Hepatic stellate cell (primary cell): ENCODE data around the gene ROBO2.

Source experiments
- DNase-seq: peaks from one replicate; pipeline ENCODE4 v3.0.0; 2011; ENCODE audit warnings: low spot score

The ROBO2 gene

GRCh38 chr3:77052733-77053670 is 13.1 kb downstream of the ROBO2 start:
- no peak for DNase-seq

DNA sequence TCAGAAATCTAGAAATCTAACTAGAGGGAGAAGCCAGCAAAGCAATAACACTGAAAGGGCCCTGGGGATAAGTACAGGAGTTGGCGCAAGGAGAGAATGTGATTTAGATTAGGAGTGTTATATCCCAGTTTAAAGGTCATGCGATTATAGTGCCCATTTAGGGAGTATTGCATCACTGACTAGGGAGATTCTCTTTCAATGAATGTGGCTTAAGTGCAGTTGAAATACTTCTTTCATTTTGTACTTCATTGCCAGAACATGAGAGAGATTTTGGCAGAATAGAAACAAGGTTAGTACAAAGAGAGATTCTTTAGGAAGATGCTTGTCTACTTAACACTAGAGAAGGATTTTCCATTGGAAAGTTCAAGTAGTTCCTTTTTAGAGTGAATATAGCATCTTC is 13.9 kb downstream of the ROBO2 start:
- DNase-seq, result no peak

- no peak for DNase-seq
Observed at GRCh38 chr3:77055841-77056341, 16.0 kb downstream of the ROBO2 start.

DNA sequence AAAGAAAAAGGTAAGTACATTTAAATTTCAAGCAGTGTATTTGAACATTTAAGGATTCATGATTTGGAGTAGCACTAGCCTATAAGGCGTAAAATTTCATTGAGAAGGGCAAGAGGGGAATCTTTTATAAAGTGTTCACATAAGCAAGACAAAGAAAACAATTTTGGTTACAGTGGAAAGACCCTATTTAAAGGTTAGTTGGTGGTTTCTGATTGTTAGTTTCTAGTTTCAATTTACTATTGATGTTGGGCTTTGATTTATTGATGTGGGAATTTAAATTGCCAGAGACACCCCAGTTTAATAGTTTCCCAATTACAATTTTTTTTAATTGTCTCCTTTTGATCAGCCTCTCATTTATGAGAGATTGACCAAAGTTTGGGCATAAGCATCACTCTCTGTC is 19.5 kb downstream of the ROBO2 start:
- no peak for DNase-seq

- DNase-seq, result no peak
Observed at GRCh38 chr3:77063423-77063822, 23.5 kb downstream of the ROBO2 start.

- no peak for DNase-seq
Observed at GRCh38 chr3:77065750-77066149, 25.9 kb downstream of the ROBO2 start.

- DNase-seq, result no peak
Observed at GRCh38 chr3:77066829-77067228, 26.9 kb downstream of the ROBO2 start.

- no peak for DNase-seq
Observed at GRCh38 chr3:77068808-77069207, 28.9 kb downstream of the ROBO2 start.

DNA sequence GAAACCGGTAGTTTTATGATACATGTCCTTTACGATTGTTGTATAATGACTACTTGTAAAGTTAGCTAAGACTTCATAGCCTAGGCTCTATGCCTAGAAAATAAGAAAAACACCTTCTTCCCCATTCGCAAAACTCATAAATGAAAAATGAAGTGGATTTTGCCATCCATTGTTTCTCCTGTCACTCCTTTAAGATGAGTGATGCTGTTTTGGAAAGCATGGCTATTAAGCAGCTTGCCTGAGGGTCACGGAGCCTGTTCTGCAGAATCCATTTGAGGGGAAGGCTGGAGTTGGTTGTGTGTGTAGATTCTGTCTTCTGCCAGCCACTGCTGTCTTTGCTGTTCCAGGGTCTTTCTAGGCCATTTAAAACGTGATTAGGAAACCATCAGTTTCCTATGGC is 31.5 kb downstream of the ROBO2 start:
- DNase-seq, result no peak

- no peak for DNase-seq
Observed at GRCh38 chr3:77071809-77072208, 31.9 kb downstream of the ROBO2 start.

DNA sequence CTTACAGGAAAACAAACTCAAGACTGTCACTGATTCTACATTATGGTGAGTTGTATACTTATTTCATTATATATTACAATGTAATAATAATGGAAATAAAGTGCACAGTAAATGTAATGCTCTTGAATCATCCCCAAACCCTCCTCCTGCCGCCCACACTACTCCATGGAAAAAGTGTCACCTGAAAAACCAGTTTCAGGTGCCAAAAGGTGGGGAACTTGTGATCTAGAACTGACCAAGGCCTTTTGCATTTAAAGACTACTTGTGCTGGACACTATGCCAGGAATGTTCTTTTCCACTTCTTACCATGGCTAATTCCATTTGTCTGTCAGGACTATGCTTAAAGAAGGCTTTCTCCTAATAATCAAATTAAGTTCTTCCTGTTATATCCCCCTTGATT is 32.3 kb downstream of the ROBO2 start:
- DNase-seq, result no peak

DNA sequence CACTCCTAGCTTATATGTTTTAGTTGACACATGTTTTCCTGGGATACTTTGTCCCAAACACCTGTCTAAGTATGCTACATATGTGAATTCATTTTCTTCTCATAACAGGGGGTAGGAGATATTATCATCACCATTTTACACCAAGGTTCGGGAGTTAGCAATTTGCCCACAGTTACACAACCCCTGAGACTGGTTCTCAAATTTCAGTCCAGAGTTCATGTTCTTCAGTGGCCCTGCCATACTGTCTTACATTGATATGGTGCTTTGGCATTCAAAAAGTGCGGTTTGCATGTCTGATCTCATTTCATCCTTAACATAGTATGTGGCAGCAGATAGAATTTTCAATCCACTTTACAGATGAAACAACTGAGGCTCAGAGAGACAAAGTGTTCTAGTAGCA is 38.4 kb downstream of the ROBO2 start:
- DNase-seq, result no peak

DNA sequence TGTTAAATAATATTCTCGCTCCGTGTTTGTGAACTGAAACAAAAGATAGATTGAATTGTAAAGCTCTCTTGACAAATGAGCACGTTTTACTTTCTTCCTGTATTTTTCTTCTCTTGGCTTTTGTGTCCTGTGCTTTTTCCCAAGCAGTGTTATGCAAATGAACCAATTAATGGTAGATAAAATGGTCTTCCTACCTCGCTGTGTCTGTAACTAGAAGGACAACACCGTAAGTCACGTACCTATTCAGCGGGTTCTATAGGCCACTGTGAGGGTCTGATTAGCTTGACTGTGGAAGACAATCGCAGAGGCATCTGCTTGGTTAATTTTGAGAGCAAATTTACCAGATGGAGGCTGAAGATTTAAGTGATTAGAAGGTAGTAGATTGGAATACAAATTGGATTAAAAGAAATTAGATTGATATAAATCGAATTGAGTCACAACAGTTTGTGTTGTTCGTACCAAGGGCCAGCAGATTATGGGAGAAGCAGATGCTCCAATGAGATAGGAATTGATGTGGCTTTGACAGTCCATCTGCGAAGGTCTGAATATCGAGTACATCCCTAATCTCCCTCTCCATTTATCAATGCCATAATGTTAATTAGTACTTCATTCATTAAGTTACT is 40.2 kb downstream of the ROBO2 start:
- no peak for DNase-seq

DNA sequence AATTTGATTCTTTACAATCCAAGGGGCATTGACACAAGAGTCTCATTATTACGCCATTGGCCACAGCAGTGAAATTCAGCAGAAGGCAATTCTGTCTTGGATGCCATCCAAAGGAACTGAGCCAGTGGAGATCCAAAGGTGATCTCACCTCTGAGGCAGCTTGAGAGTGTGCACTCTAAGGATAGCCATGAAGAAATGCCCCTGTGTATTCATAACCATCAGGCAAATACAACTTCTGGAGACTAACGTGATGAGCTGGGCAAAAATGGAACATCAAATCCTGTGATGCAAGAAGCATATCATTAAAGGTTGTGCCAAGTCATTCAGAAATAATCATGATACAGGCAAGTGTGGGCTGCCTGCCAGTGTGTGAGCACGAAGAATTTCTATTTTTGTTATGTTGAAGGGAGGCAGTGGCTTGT is 41.4 kb downstream of the ROBO2 start:
- DNase-seq, result no peak

DNA sequence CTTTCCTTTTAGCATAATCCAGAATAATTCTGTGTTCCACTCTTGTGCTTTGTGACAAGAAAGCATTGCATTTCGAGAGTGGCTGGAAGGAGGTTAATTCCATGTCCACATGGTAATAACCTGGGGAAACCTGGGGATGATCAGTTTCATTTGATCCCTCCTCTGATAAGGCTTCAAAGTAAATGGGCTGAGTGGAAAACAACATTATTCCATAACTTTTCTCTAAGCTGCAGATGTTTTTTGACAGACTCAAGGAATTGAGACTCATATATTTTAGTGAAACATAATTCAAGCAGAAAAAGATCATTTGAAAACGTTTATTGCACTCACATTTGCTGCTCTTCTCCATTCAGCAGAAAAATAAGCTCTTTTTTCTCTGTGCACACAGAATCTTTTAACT is 44.6 kb downstream of the ROBO2 start:
- DNase-seq, result no peak

DNA sequence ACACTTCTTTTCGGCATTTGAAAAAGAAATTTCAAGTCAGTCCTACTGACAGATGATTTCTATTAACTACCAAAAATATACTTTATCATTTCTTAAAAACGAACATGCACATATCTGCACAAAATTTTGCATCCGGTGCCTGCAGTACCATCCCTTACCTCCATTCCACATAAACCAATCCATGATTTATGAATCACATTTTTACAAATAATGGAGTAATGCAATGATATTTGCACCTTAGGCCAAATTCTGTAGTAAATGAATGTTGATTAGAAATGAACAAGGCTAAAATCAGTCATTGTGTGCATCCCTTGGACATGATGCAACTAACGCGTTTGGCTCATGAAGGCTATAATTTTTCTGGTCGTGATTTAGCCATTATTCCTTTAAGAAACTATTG is 46.5 kb downstream of the ROBO2 start:
- DNase-seq, result no peak

DNA sequence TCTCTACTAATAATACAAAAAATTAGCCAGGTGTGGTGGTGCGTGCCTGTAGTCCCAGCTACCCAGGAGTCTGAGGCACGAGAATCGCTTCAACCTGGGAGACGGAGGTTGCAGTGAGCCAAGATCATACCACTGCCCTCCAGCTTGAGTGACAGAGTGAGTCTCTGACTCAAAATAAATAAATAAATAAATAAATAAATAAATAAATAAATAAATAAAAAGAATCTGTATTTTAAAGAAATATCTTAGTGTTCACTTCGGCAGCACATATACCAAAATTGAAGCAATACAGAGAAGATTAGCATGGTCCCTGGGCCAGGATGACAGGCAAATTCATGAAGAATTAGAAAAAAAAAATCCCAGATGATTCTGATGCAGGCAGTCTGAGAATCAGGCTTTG is 51.9 kb downstream of the ROBO2 start:
- DNase-seq, result no peak

DNA sequence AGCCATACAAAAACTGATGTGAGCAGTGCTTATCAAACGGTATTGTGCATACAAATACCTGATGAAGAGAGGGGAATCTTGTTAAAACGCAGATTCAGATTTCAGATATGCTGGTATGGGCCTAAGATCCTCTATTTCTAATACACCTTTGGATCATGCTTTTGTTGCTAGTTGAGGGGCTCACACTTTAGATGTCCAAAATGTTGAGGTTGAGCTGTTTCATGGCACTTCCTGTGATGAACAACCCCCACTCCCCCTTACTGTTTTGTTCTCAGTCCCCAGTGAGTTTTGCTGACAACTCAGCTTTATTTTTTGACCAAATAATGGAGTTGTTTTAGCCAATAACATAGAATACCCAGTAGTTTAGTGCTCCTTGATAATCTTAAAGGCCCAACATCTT is 53.2 kb downstream of the ROBO2 start:
- DNase-seq, result no peak

GRCh38 chr3:77096145-77096544 is 56.2 kb downstream of the ROBO2 start:
- no peak for DNase-seq

GRCh38 chr3:77096966-77097890 is 57.3 kb downstream of the ROBO2 start:
- no peak for DNase-seq

DNA sequence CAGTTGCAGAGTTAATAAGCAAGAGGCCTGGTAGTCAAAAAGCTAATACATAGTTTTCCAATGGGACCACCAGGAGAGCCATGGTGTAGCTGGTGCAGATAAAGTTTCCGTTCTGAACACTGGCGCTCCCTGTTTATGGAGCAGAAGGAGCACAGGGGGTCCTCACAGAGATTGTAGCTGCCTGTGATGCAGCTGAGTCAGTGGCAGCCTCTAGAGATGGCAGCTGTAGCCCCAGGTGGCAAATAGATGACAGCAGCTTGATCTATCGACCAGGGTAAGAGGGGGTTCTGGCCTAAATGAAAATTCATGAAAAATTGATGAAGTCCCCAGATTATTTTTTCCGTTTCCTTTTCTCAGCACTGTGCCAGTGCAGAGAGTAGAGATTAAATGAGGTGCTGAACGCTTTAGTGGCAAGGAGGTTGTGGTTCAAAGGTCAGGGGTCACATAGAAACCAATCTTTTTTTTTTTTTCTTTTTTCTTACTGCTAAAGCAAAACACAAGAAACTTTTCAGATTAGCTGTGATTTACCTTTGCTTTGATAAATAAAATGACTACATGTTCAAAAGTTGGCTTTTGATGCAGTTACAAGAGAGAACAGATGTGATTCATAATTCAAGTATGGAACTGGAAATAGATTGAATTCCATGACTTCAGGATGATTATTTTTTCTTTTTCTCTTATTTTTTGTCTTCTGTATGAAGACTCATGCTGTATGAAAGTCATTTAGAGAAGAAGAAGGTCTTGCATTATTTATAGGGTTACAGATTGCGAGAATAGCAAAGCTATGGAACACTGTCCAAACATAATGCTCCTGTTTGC is 63.3 kb downstream of the ROBO2 start:
- no peak for DNase-seq
